Peyer's patch (tissue), 4 donors: ENCODE data around the gene CACNA2D1.

Experiments used
- CTCF ChIP-seq, 6 experiments: fragments of 450-650 bp in 4 of 6; fragments of 200-600 bp in 2 of 6; sonication (generic) in 1 of 6; IDR thresholded peaks; one replicate each; pipeline ENCODE4 v1.5.1; 2017 to 2019; ENCODE audit warnings: antibody characterized with exemption in 6 of 6, mild to moderate bottlenecking in 3 of 6, moderate library complexity in 1 of 6
- POLR2A ChIP-seq, 2 donors: fragments of 450-650 bp; IDR thresholded peaks; one replicate each; pipeline ENCODE4 v1.5.1; 2017; ENCODE audit warnings: antibody characterized with exemption in 2 of 2, mild to moderate bottlenecking in 2 of 2, moderate library complexity in 2 of 2

- TF ChIP-seq POLR2A (IDR thresholded peaks at IDR 0.05), result no peak
- no peak for TF ChIP-seq CTCF (IDR thresholded peaks at IDR 0.05)
Measured at GRCh38 chr7:81932936-81933335, 510.6 kb downstream of the CACNA2D1 start.
